IMR-90 (cell line): ENCODE data around the gene DPYSL3. TPM values are rescaled to one million over a fixed set of nuclear protein-coding genes. Genes with fewer than 3 reads are reported as not detected.

ENCODE experiments used
- ATAC-seq: fragments of 200-7000 bp; cut with Tn5 transposase; 2 replicates; pipeline ENCODE4 v1.9.1; 2020; ENCODE audit warnings: low read depth, mild to moderate bottlenecking, moderate library complexity
- BruUV-seq: library from RNA; stranded (reverse); fragments of 400-500 nt; replicated peaks from 2 replicates; lab custom pipeline; 2021; lab: Mats Ljungman, UMichigan
- CTCF ChIA-PET: fragments of 300-600 bp; formaldehyde crosslinking; extraction: SDS; loops from one replicate; lab custom pipeline; 2021; ENCODE audit warnings: antibody characterized with exemption; lab: Yijun Ruan, JAX
- POLR2A ChIA-PET: fragments of 300-600 bp; sonication (Branson Sonifier 250); formaldehyde crosslinking; loops from one replicate; lab custom pipeline; 2022; ENCODE audit warnings: antibody characterized with exemption; ENCODE audit not compliant: unreplicated experiment; lab: Charles Lee
- DNase-seq: peaks from one replicate; pipeline ENCODE4 v3.0.0; 2013
- H2AFZ ChIP-seq: replicated peaks from 2 replicates; pipeline ENCODE3; 2013; ENCODE audit warnings: low read length, mild to moderate bottlenecking; ENCODE audit not compliant: poor library complexity
- H2AK5ac ChIP-seq: 2 replicates; pipeline ENCODE4 v1.6.1; 2013; ENCODE audit warnings: low read depth, low read length, inconsistent platforms
- H2AK9ac ChIP-seq: replicated peaks from 2 replicates; pipeline ENCODE3; 2013; ENCODE audit warnings: mild to moderate bottlenecking, low read depth, low read length, moderate library complexity; ENCODE audit not compliant: poor library complexity
- H2BK120ac ChIP-seq: 2 replicates; pipeline ENCODE4 v1.6.1; 2013; ENCODE audit warnings: low read depth, low read length, inconsistent platforms
- H2BK15ac ChIP-seq: 3 replicates; pipeline ENCODE4 v1.6.1; 2013; ENCODE audit warnings: low read depth, low read length, inconsistent platforms
- H2BK20ac ChIP-seq: 2 replicates; pipeline ENCODE4 v1.6.1; 2013; ENCODE audit warnings: low read depth, mild to moderate bottlenecking, inconsistent platforms, low read length, moderate library complexity
- H2BK5ac ChIP-seq: 2 replicates; pipeline ENCODE4 v1.6.1; 2013; ENCODE audit warnings: mild to moderate bottlenecking, low read depth, low read length, inconsistent platforms; ENCODE audit not compliant: poor library complexity, severe bottlenecking
- H3K14ac ChIP-seq: replicated peaks from 2 replicates; pipeline ENCODE4 v1.6.1; 2013; ENCODE audit warnings: low read depth, low read length, inconsistent platforms
- H3K18ac ChIP-seq: 2 replicates; pipeline ENCODE4 v1.6.1; 2013; ENCODE audit warnings: low read depth, low read length, control low read depth
- H3K23ac ChIP-seq: 2 replicates; pipeline ENCODE4 v1.6.1; 2013; ENCODE audit warnings: low read depth, low read length, inconsistent platforms
- H3K27ac ChIP-seq: 2 replicates; pipeline ENCODE4 v1.5.1; 2013; ENCODE audit warnings: mild to moderate bottlenecking, control low read depth, low read length; ENCODE audit not compliant: insufficient read depth
- H3K27me3 ChIP-seq: 2 replicates; pipeline ENCODE4 v1.6.1; 2013; ENCODE audit warnings: low read length; ENCODE audit not compliant: control insufficient read depth, insufficient read depth
- H3K36me3 ChIP-seq: 2 replicates; pipeline ENCODE4 v1.6.1; 2013; ENCODE audit warnings: low read length, mixed read lengths; ENCODE audit not compliant: control insufficient read depth, insufficient read depth
- H3K4ac ChIP-seq: 2 replicates; pipeline ENCODE4 v1.6.1; 2013; ENCODE audit warnings: low read depth, low read length, inconsistent platforms
- H3K4me1 ChIP-seq: 2 replicates; pipeline ENCODE4 v1.6.1; 2013; ENCODE audit warnings: low read length, mixed read lengths; ENCODE audit not compliant: control insufficient read depth, insufficient read depth
- H3K4me2 ChIP-seq: 2 replicates; pipeline ENCODE4 v1.6.1; 2013; ENCODE audit warnings: low read depth, mild to moderate bottlenecking, control low read depth, low read length, moderate library complexity
- H3K4me3 ChIP-seq: 2 replicates; pipeline ENCODE4 v1.5.1; 2013; ENCODE audit warnings: low read depth, mild to moderate bottlenecking, control low read depth, low read length, moderate library complexity; ENCODE audit not compliant: insufficient read depth
- H3K56ac ChIP-seq: 2 replicates; pipeline ENCODE4 v1.6.1; 2013; ENCODE audit warnings: low read length, inconsistent platforms; ENCODE audit not compliant: insufficient read depth; ENCODE audit errors: extremely low read depth
- H3K79me1 ChIP-seq, 2 experiments: 2 replicates each; pipeline ENCODE4 v1.6.1; 2013; ENCODE audit warnings: low read length in 2 of 2, inconsistent platforms in 1 of 2, low read depth in 1 of 2
- H3K9ac ChIP-seq: 2 replicates; pipeline ENCODE4 v1.6.1; 2013; ENCODE audit warnings: low read depth, low read length, control low read depth
- H3K9me1 ChIP-seq: 2 replicates; pipeline ENCODE4 v1.6.1; 2013; ENCODE audit warnings: low read length, inconsistent platforms; ENCODE audit not compliant: insufficient read depth
- H3K9me3 ChIP-seq: 2 replicates; pipeline ENCODE4 v1.6.1; 2013; ENCODE audit warnings: low read length; ENCODE audit not compliant: control insufficient read depth, insufficient read depth
- H4K20me1 ChIP-seq: 2 replicates; pipeline ENCODE4 v1.6.1; 2013; ENCODE audit warnings: low read length, inconsistent platforms; ENCODE audit not compliant: insufficient read depth
- H4K5ac ChIP-seq: 2 replicates; pipeline ENCODE4 v1.6.1; 2013; ENCODE audit warnings: mild to moderate bottlenecking, low read depth, low read length, control low read depth
- H4K8ac ChIP-seq, 2 experiments: 2 replicates each; pipeline ENCODE4 v1.6.1; 2013; ENCODE audit warnings: low read depth in 2 of 2, low read length in 2 of 2, control low read depth in 1 of 2, inconsistent platforms in 1 of 2
- H4K91ac ChIP-seq: 2 replicates; pipeline ENCODE4 v1.6.1; 2013; ENCODE audit warnings: low read depth, low read length, inconsistent platforms; ENCODE audit not compliant: insufficient read depth
- BHLHE40 ChIP-seq: fragments of 150-350 bp; IDR thresholded peaks from 2 replicates; pipeline ENCODE4 v1.6.1; 2016; ENCODE audit warnings: mild to moderate bottlenecking, low read depth, low read length
- CEBPB ChIP-seq: IDR thresholded peaks from 2 replicates; pipeline ENCODE4 v1.6.1; 2012; ENCODE audit warnings: low read depth, low read length, improper control_type of control experiment
- CHD1 ChIP-seq: IDR thresholded peaks from 2 replicates; pipeline ENCODE4 v1.6.1; 2012; ENCODE audit warnings: low read depth, low read length, improper control_type of control experiment
- MAZ ChIP-seq: IDR thresholded peaks from 2 replicates; pipeline ENCODE4 v1.6.1; 2012; ENCODE audit warnings: low read depth, mild to moderate bottlenecking, low read length, improper control_type of control experiment, moderate library complexity, borderline replicate concordance
- NFE2L2 ChIP-seq: fragments of 150-350 bp; IDR thresholded peaks from 2 replicates; pipeline ENCODE4 v1.6.1; 2016; ENCODE audit warnings: low read depth, mild to moderate bottlenecking, low read length
- POLR2A ChIP-seq: IDR thresholded peaks from 2 replicates; pipeline ENCODE4 v1.6.1; 2012; ENCODE audit warnings: mild to moderate bottlenecking, low read depth, low read length
- RFX5 ChIP-seq: IDR thresholded peaks from 2 replicates; pipeline ENCODE4 v1.8.0; 2012; ENCODE audit warnings: low read depth, mild to moderate bottlenecking, low read length, moderate library complexity
- WGBS, 2 experiments: methylation state at CpG; one replicate each; pipeline versions ENCODE4 v1.1.5 to v1.1.7; 2013; ENCODE audit warnings: missing lambda C conversion rate in 2 of 2; ENCODE audit not compliant: insufficient read length in 1 of 2; ENCODE audit errors: extremely low coverage in 2 of 2; 5-methylcytosine and 5-hydroxymethylcytosine counted together
- dilution Hi-C: fragments of 300-500 bp; cut with HindIII; formaldehyde crosslinking; loops from one replicate; pipeline ENCODE4 v1.14.3; 2018; ENCODE audit warnings: low sequenced_read_pairs; ENCODE audit not compliant: unreplicated experiment
- in situ Hi-C: fragments of 300-500 bp; cut with MboI; formaldehyde crosslinking; loops from 3 replicates; pipeline ENCODE4 v1.14.3; 2019; ENCODE audit warnings: low sequenced_read_pairs, inconsistent platforms, mixed read lengths
- intact Hi-C: fragments of 100-400 bp; cut with micrococcal nuclease; formaldehyde crosslinking; loops from 2 replicates; pipeline ENCODE4 v1.10.0; 2022
- polyA plus RNA-seq, 3 experiments: library from polyadenylated mRNA; depleted of rRNA; stranded (reverse); fragments of >200 nt; gene quantifications; 2 replicates each; pipeline ENCODE4 v1.2.3, GENCODE V29; 2012; ENCODE audit warnings: low replicate concordance in 1 of 3
- total RNA-seq: library from RNA; depleted of rRNA; stranded (reverse); fragments of >200 nt; gene quantifications from 2 replicates; pipeline ENCODE4 v1.2.3, GENCODE V29; 2012

Gene DPYSL3
- total and polyA plus RNA-seq, 2 of the 4 experiments (the other 2 are of a cell fraction) = 50.2 to 60.9 TPM

- dilution Hi-C loops = no loop called here
- intact Hi-C loops = loop anchor here (1.0 kb wide), 1 partner anchor 45 kb away; no protein-coding TSS in a partner anchor
- H2BK120ac ChIP-seq = peak overlapping the region; percentile 57; the same call in 1 of the 2 replicates
- no peaks in the 10 kb centered on the region for H3K27me3 ChIP-seq
- H3K9ac ChIP-seq = peak overlapping the region; percentile 19
- DNase-seq (peak; percentile 77), ATAC-seq (peak; percentile 64)
- peak overlapping the region; percentile 61 for H4K91ac ChIP-seq
- peak overlapping the region; percentile 62 for H2BK5ac ChIP-seq
- peak overlapping the region; percentile 58 for H4K5ac ChIP-seq
- H2AK5ac ChIP-seq = no peak overlapping the region
- peak overlapping the region; percentile 51 for H3K4ac ChIP-seq
- peak overlapping the region; percentile 63; the same call in 1 of the 2 replicates for H3K56ac ChIP-seq
- H3K79me1 ChIP-seq = no peaks in the 10 kb centered on the region
- no peak overlapping the region for H3K23ac ChIP-seq
- WGBS, 2 experiments = no CpG with 5 or more reads among the region's 7 CpGs
- peak overlapping the region; percentile 41; the same call in 1 of the 2 replicates for H2BK20ac ChIP-seq
- no TSS peak for BruUV-seq
- no peak overlapping the region for H2AK9ac ChIP-seq
- H3K9me3 ChIP-seq = no peaks in the 10 kb centered on the region
- no peak for TF ChIP-seq POLR2A
- no peak for TF ChIP-seq CEBPB
- TF ChIP-seq RFX5 = no peak
- TF ChIP-seq NFE2L2 = no peak
- no peak for TF ChIP-seq BHLHE40
- TF ChIP-seq MAZ = no peak
- TF ChIP-seq CHD1 = no peak
- H3K18ac ChIP-seq = peak overlapping the region; percentile 59
- H3K9me1 ChIP-seq = peaks cover 4% of the 10 kb centered on the region; the same call in 1 of the 2 replicates
- ChIA-PET CTCF (interaction anchor here (0.6 to 1.6 kb wide), 5 partner anchors 21 to 173 kb away, joined by 4 to 6 read pairs (median 5); no protein-coding TSS in a partner anchor), POLR2A (interaction anchor here (0.5 to 0.6 kb wide), 4 partner anchors 17 to 259 kb away, joined by 3 to 7 read pairs (median 4); no protein-coding TSS in a partner anchor)
- peak overlapping the region; percentile 45; the same call in 1 of the 3 replicates for H2BK15ac ChIP-seq
- in situ Hi-C loops = no loop called here
- H3K14ac ChIP-seq = peak overlapping the region; percentile 67
- peaks cover 2% of the 10 kb centered on the region for H3K4me1 ChIP-seq
- no peaks in the 10 kb centered on the region for H3K36me3 ChIP-seq
- no peaks in the 10 kb centered on the region for H4K20me1 ChIP-seq
- H3K4me3 ChIP-seq = peak overlapping the region; percentile 13; the same call in 1 of the 2 replicates
- peak overlapping the region; percentile 4 to 64; a peak in 3 of 4 replicates for H4K8ac ChIP-seq
- H3K27ac ChIP-seq = peak overlapping the region; percentile 39; the same call in 1 of the 2 replicates
- peak overlapping the region; percentile 75 for H3K4me2 ChIP-seq
- H2AFZ ChIP-seq = peak overlapping the region; percentile 81
Measured at GRCh38 chr5:147554261-147554817, 44.5 kb upstream of the DPYSL3 start.
